Endothelial cell of umbilical vein (primary cell): Measurements from ENCODE around the gene KCNH4.

Experiments used
- CTCF ChIP-seq, 2 donors: IDR thresholded peaks; 1 replicate in 1 of 2; 2 replicates in 1 of 2; pipeline ENCODE4 v1.5.1; 2011; ENCODE audit warnings: low read length in 2 of 2, mild to moderate bottlenecking in 2 of 2, moderate library complexity in 2 of 2, control low read depth in 1 of 2, inconsistent platforms in 1 of 2, low read depth in 1 of 2; ENCODE audit not compliant: insufficient read depth in 1 of 2; ENCODE audit errors: extremely low read depth in 1 of 2
- EZH2 ChIP-seq: IDR thresholded peaks from 2 replicates; pipeline ENCODE4 v1.6.1; 2012; ENCODE audit warnings: borderline replicate concordance, low read depth, mild to moderate bottlenecking, moderate library complexity, low read length, inconsistent platforms; ENCODE audit not compliant: severe bottlenecking
- MYC ChIP-seq: IDR thresholded peaks from one replicate; pipeline ENCODE4 v1.6.1; 2011; ENCODE audit warnings: mild to moderate bottlenecking, low read depth, low read length
- TF ChIP-seq, protein P1 (sequence below): IDR thresholded peaks from 2 replicates; pipeline ENCODE4 v1.6.1; 2011; ENCODE audit not compliant: insufficient read depth, insufficient read length

DNA sequence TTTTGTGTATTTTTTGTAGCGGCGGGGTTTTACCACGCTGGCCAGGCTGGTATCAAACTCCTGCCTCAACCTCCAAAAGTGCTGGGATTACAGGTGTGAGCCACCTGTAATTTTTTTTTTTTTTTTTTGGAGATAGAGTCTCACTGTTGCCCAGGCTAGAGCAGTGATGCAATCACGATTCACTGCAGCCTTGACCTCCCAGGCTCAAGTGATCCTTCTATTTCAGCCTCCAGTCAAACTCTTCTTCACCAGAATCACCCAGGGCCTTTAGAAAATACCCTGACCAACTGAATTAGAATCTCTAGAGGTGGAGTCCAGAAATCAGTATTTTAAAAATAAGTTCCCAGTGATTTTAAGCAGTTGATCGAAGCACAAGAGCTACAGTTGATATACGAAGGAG, 45.8 kb downstream of the KCNH4 start:
- TF ChIP-seq MYC (no peak), CTCF (IDR thresholded peaks at IDR 0.05; ENCODE audit: extremely low read depth in 1 of 2, insufficient read depth in 1 of 2, low read depth in 1 of 2, low read length in 2 of 2) (no peak), EZH2 (no peak)
- TF ChIP-seq, protein P1, sequence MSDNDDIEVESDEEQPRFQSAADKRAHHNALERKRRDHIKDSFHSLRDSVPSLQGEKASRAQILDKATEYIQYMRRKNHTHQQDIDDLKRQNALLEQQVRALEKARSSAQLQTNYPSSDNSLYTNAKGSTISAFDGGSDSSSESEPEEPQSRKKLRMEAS = no peak
